OCI-LY1 (cell line): Measurements from ENCODE around the gene CHST8.

Experiments
- H2AFZ ChIP-seq: fragments of 200-600 bp; sonication (generic), shearing (Covaris generic); 2 replicates; pipeline ENCODE4 v1.6.0; 2014; ENCODE audit warnings: antibody characterized with exemption, mild to moderate bottlenecking, low read length
- H3F3A ChIP-seq: fragments of 200-600 bp; sonication (generic), shearing (Covaris generic); 2 replicates; pipeline ENCODE4 v1.6.0; 2014; ENCODE audit warnings: mild to moderate bottlenecking, antibody characterized with exemption, low read length, moderate library complexity; ENCODE audit not compliant: insufficient read depth
- H3K27ac ChIP-seq: fragments of 200-600 bp; sonication (generic); 2 replicates; pipeline ENCODE4 v1.5.1; 2014; ENCODE audit warnings: low read length, mixed run types, mild to moderate bottlenecking, low read depth; ENCODE audit not compliant: poor library complexity, severe bottlenecking
- H3K27me3 ChIP-seq: fragments of 200-600 bp; sonication (generic); 2 replicates; pipeline ENCODE4 v1.6.0; 2014; ENCODE audit warnings: antibody characterized with exemption, mild to moderate bottlenecking, low read length, moderate library complexity; ENCODE audit not compliant: insufficient read depth
- H3K36me3 ChIP-seq: fragments of 200-600 bp; sonication (generic); 2 replicates; pipeline ENCODE4 v1.6.1; 2014; ENCODE audit warnings: mild to moderate bottlenecking, antibody characterized with exemption, low read length, moderate library complexity, mixed read lengths; ENCODE audit not compliant: insufficient read depth
- H3K4me1 ChIP-seq: fragments of 200-600 bp; sonication (generic); 2 replicates; pipeline ENCODE4 v1.5.1; 2014; ENCODE audit warnings: mild to moderate bottlenecking, low read length, moderate library complexity; ENCODE audit not compliant: insufficient read depth, severe bottlenecking
- H3K4me2 ChIP-seq: fragments of 200-600 bp; sonication (generic), shearing (Covaris generic); 2 replicates; pipeline ENCODE4 v1.6.1; 2014; ENCODE audit warnings: low read length
- H3K4me3 ChIP-seq: fragments of 200-600 bp; sonication (generic); 2 replicates; pipeline ENCODE4 v1.5.1; 2014; ENCODE audit warnings: low read length, low read depth, mild to moderate bottlenecking, mixed read lengths; ENCODE audit not compliant: poor library complexity, severe bottlenecking
- H3K79me2 ChIP-seq: fragments of 200-600 bp; shearing (Covaris generic); 2 replicates; pipeline ENCODE4 v1.6.1; 2016; ENCODE audit warnings: mixed run types, low read length, mixed read lengths; ENCODE audit not compliant: insufficient read depth
- H3K9ac ChIP-seq: fragments of 200-600 bp; sonication (generic), shearing (Covaris generic); 2 replicates; pipeline ENCODE4 v1.6.1; 2014; ENCODE audit warnings: mild to moderate bottlenecking, low read length, mixed read lengths
- H3K9me2 ChIP-seq: fragments of 200-600 bp; sonication (generic), shearing (Covaris generic); 2 replicates; pipeline ENCODE4 v1.6.1; 2014; ENCODE audit warnings: low read depth, mild to moderate bottlenecking, low read length, mixed read lengths
- H3K9me3 ChIP-seq: fragments of 200-600 bp; shearing (Covaris generic); 2 replicates; pipeline ENCODE4 v1.6.1; 2014; ENCODE audit warnings: low read length, mixed read lengths
- H4K20me1 ChIP-seq: fragments of 200-600 bp; sonication (generic), shearing (Covaris generic); 2 replicates; pipeline ENCODE4 v1.6.0; 2016; ENCODE audit warnings: mild to moderate bottlenecking, low read length; ENCODE audit not compliant: insufficient read depth
- CTCF ChIP-seq: fragments of 200-600 bp; sonication (generic), shearing (Covaris generic); IDR thresholded peaks from 2 replicates; pipeline ENCODE4 v1.5.1; 2017; ENCODE audit warnings: mild to moderate bottlenecking, antibody characterized with exemption, low read length, moderate library complexity, mixed read lengths
- EZH2 ChIP-seq: fragments of 200-600 bp; sonication (generic), shearing (Covaris generic); IDR thresholded peaks from 2 replicates; pipeline ENCODE4 v1.8.0; 2017; ENCODE audit warnings: borderline replicate concordance, mixed run types, mild to moderate bottlenecking, antibody characterized with exemption, low read length, moderate library complexity, mixed read lengths

CHST8 gene

GRCh38 chr19:33749016-33749415, 127.3 kb downstream of the CHST8 start:
- Histone ChIP-seq H3K27ac (no peak overlapping the region), H4K20me1 (no peaks in the 10 kb centered on the region), H2AFZ (no peak overlapping the region), H3K4me1 (no peaks in the 10 kb centered on the region), H3K9me2 (no peaks in the 10 kb centered on the region), H3K79me2 (no peaks in the 10 kb centered on the region), H3K9me3 (no peaks in the 10 kb centered on the region), H3K27me3 (no peaks in the 10 kb centered on the region), H3K36me3 (no peaks in the 10 kb centered on the region), H3K4me2 (no peak overlapping the region), H3K4me3 (no peak overlapping the region), H3F3A (no peaks in the 10 kb centered on the region), H3K9ac (no peak overlapping the region)
- TF ChIP-seq EZH2 (no peak), CTCF (no peak)

- no peak overlapping the region for H2AFZ ChIP-seq
- no peaks in the 10 kb centered on the region for H3K4me1 ChIP-seq
- no peak overlapping the region for H3K27ac ChIP-seq
- no peak overlapping the region for H3K4me3 ChIP-seq
- H3K79me2 ChIP-seq, result no peaks in the 10 kb centered on the region
- H3K36me3 ChIP-seq, result no peaks in the 10 kb centered on the region
- no peak for TF ChIP-seq CTCF
- no peaks in the 10 kb centered on the region for H4K20me1 ChIP-seq
- no peaks in the 10 kb centered on the region for H3K27me3 ChIP-seq
- no peak overlapping the region for H3K9ac ChIP-seq
- H3K9me3 ChIP-seq, result no peaks in the 10 kb centered on the region
- no peaks in the 10 kb centered on the region for H3F3A ChIP-seq
- H3K4me2 ChIP-seq, result no peak overlapping the region
- no peaks in the 10 kb centered on the region for H3K9me2 ChIP-seq
These were observed 127.9 kb downstream of the CHST8 start for GRCh38 chr19:33749619-33750175.

GRCh38 chr19:33750587-33751435, 129.1 kb downstream of the CHST8 start:
- Histone ChIP-seq H3K27ac (no peak overlapping the region), H3K4me3 (no peak overlapping the region), H3K27me3 (no peaks in the 10 kb centered on the region), H3K9me3 (no peaks in the 10 kb centered on the region), H3K4me2 (no peak overlapping the region), H3F3A (no peaks in the 10 kb centered on the region), H4K20me1 (no peaks in the 10 kb centered on the region), H3K4me1 (no peaks in the 10 kb centered on the region), H2AFZ (no peak overlapping the region), H3K9me2 (no peaks in the 10 kb centered on the region), H3K79me2 (no peaks in the 10 kb centered on the region), H3K36me3 (no peaks in the 10 kb centered on the region), H3K9ac (no peak overlapping the region)
- TF ChIP-seq EZH2, result no peak
- no peak for TF ChIP-seq CTCF
